HG03025 (cell line): ENCODE results near the gene PEX11G.

Experiments used
- ATAC-seq: cut with Tn5 transposase; IDR thresholded peaks from one replicate; pipeline ENCODE4 v1.9.1; 2021; ENCODE audit warnings: mild to moderate bottlenecking, moderate library complexity; ENCODE audit not compliant: unreplicated experiment, low FRiP score

PEX11G gene

GRCh38 chr19:7522072-7522922 lies 33.5 kb upstream of the PEX11G start, which contains the start of gene MCOLN1:
MCOLN1 (plus strand) TSS chr19:7522624; CDS start chr19:7522751, 127 bp downstream.
- ATAC-seq, result peak; percentile 65

GRCh38 chr19:7521551-7522071 lies 32.8 kb upstream of the PEX11G start:
- no peak for ATAC-seq

GRCh38 chr19:7520131-7521051 lies 31.6 kb upstream of the PEX11G start:
- ATAC-seq, result no peak

GRCh38 chr19:7519361-7520130 lies 30.7 kb upstream of the PEX11G start:
- no peak for ATAC-seq

- no peak for ATAC-seq
Measured at GRCh38 chr19:7516878-7517277, 28.0 kb upstream of the PEX11G start.

GRCh38 chr19:7516333-7516732 lies 27.5 kb upstream of the PEX11G start:
- no peak for ATAC-seq

- no peak for ATAC-seq
Measured at GRCh38 chr19:7515645-7516151, 26.9 kb upstream of the PEX11G start, which contains the start of gene ZNF358. ZNF358 (plus strand) TSS chr19:7516103; CDS start chr19:7519243, 3,140 bp downstream.

GRCh38 chr19:7515110-7515644 lies 26.3 kb upstream of the PEX11G start:
- no peak for ATAC-seq

GRCh38 chr19:7513809-7514642 lies 25.2 kb upstream of the PEX11G start:
- no peak for ATAC-seq

- no peak for ATAC-seq
Measured at GRCh38 chr19:7512400-7512851, 23.6 kb upstream of the PEX11G start.

GRCh38 chr19:7509625-7510024 lies 20.8 kb upstream of the PEX11G start:
- ATAC-seq, result no peak

- no peak for ATAC-seq
Measured at GRCh38 chr19:7507884-7508283, 19.0 kb upstream of the PEX11G start.

GRCh38 chr19:7506385-7507328 lies 17.8 kb upstream of the PEX11G start:
- no peak for ATAC-seq

GRCh38 chr19:7505682-7506384 lies 17.0 kb upstream of the PEX11G start:
- no peak for ATAC-seq

GRCh38 chr19:7505288-7505681 lies 16.4 kb upstream of the PEX11G start:
- no peak for ATAC-seq

GRCh38 chr19:7504684-7505083 lies 15.8 kb upstream of the PEX11G start:
- no peak for ATAC-seq

- ATAC-seq, result no peak
Measured at GRCh38 chr19:7502552-7502951, 13.7 kb upstream of the PEX11G start.
